WTC11 (cell line): ENCODE measurements around the gene CST5. TPM values are rescaled to one million over a fixed set of nuclear protein-coding genes. Genes with fewer than 3 reads are reported as not detected.
A peak's percentile ranks its signal among the peaks of the same experiment; 100 is the strongest.

Source experiments
- ATAC-seq: fragments of 200-7000 bp; cut with Tn5 transposase; 2 replicates; pipeline ENCODE4 v1.10.0; 2021; ENCODE audit warnings: mild to moderate bottlenecking, moderate library complexity
- CTCF ChIA-PET: fragments of 300-600 bp; sonication (Branson Sonifier 250); formaldehyde crosslinking; loops from one replicate; lab custom pipeline; 2021; ENCODE audit warnings: antibody characterized with exemption; lab: Charles Lee
- POLR2A ChIA-PET: fragments of 350-600 bp; sonication (Branson Sonifier 250); formaldehyde crosslinking; loops from one replicate; lab custom pipeline; 2021; ENCODE audit warnings: antibody characterized with exemption; lab: Charles Lee
- DNase-seq: peaks from one replicate; pipeline ENCODE4 v3.0.0; 2021; ENCODE audit warnings: low spot score
- H3K27ac Mint-ChIP-seq: 2 replicates; pipeline ENCODE4 v1.8.0; 2021; ENCODE audit warnings: mixed read lengths
- H3K27me3 Mint-ChIP-seq: 2 replicates; pipeline ENCODE4 v1.8.0; 2021; ENCODE audit warnings: low read depth, mild to moderate bottlenecking, moderate library complexity, mixed read lengths
- H3K36me3 Mint-ChIP-seq: 2 replicates; pipeline ENCODE4 v1.8.0; 2021; ENCODE audit warnings: mixed read lengths
- H3K4me1 Mint-ChIP-seq: 2 replicates; pipeline ENCODE4 v1.8.0; 2022; ENCODE audit warnings: mixed read lengths
- H3K4me3 Mint-ChIP-seq: 2 replicates; pipeline ENCODE4 v1.8.0; 2021; ENCODE audit warnings: mild to moderate bottlenecking, moderate library complexity, mixed read lengths
- H3K9me3 Mint-ChIP-seq: 2 replicates; pipeline ENCODE4 v1.8.0; 2021; ENCODE audit warnings: mixed read lengths
- AR ChIP-seq: fragments of 250-450 bp; sonication (Bioruptor Pico); IDR thresholded peaks from 2 replicates; pipeline ENCODE4 v1.9.0; 2021; ENCODE audit warnings: mild to moderate bottlenecking
- ATF3 ChIP-seq: sonication (generic); formaldehyde crosslinking; conservative IDR thresholded peaks from 2 replicates; pipeline ENCODE4 v1.8.1; 2022; ENCODE audit warnings: mild to moderate bottlenecking, missing genetic modification reagents
- CDX4 ChIP-seq: fragments of 250-450 bp; sonication (Bioruptor Pico); IDR thresholded peaks from 2 replicates; pipeline ENCODE4 v1.9.0; 2021; ENCODE audit warnings: moderate library complexity, mild to moderate bottlenecking, inconsistent platforms, borderline replicate concordance
- CREB1 ChIP-seq: sonication (generic); formaldehyde crosslinking; IDR thresholded peaks from 2 replicates; pipeline ENCODE4 v1.8.0; 2023; ENCODE audit warnings: mild to moderate bottlenecking, missing genetic modification reagents
- CTCF ChIP-seq: fragments of 200-600 bp; IDR thresholded peaks from 2 replicates; pipeline ENCODE4 v1.8.0; 2022; ENCODE audit warnings: antibody characterized with exemption
- ESRRA ChIP-seq: sonication (generic); formaldehyde crosslinking; IDR thresholded peaks from 2 replicates; pipeline ENCODE4 v1.8.1; 2022; ENCODE audit warnings: mild to moderate bottlenecking, missing genetic modification reagents, borderline replicate concordance
- FOXP4 ChIP-seq: sonication (generic); formaldehyde crosslinking; IDR thresholded peaks from 2 replicates; pipeline ENCODE4 v1.8.0; 2022; ENCODE audit warnings: mild to moderate bottlenecking, missing genetic modification reagents
- GABPB1 ChIP-seq: sonication (generic); formaldehyde crosslinking; IDR thresholded peaks from 2 replicates; pipeline ENCODE4 v1.8.1; 2023; ENCODE audit warnings: mild to moderate bottlenecking, missing genetic modification reagents
- GRHL2 ChIP-seq: fragments of 250-450 bp; sonication (Bioruptor Pico); IDR thresholded peaks from 2 replicates; pipeline ENCODE4 v1.8.0; 2022; ENCODE audit warnings: mild to moderate bottlenecking, moderate library complexity; ENCODE audit not compliant: insufficient replicate concordance, severe bottlenecking
- SP1 ChIP-seq: sonication (generic); formaldehyde crosslinking; conservative IDR thresholded peaks from 2 replicates; pipeline ENCODE4 v1.8.1; 2022; ENCODE audit warnings: missing genetic modification reagents
- TCF7 ChIP-seq: sonication (generic); formaldehyde crosslinking; IDR thresholded peaks from 2 replicates; pipeline ENCODE4 v1.8.0; 2022; ENCODE audit warnings: mild to moderate bottlenecking, low read depth, missing genetic modification reagents, moderate library complexity
- ZNF138 ChIP-seq: sonication (generic); formaldehyde crosslinking; conservative IDR thresholded peaks from 2 replicates; pipeline ENCODE4 v1.8.1; 2022; ENCODE audit warnings: mild to moderate bottlenecking, moderate library complexity, missing genetic modification reagents
- ZNF263 ChIP-seq: sonication (generic); formaldehyde crosslinking; IDR thresholded peaks from 2 replicates; pipeline ENCODE4 v1.8.1; 2022; ENCODE audit warnings: low read depth, mild to moderate bottlenecking, moderate library complexity, missing genetic modification reagents
- ZNF317 ChIP-seq: sonication (generic); formaldehyde crosslinking; IDR thresholded peaks from 2 replicates; pipeline ENCODE4 v1.8.1; 2023; ENCODE audit warnings: low read depth, mild to moderate bottlenecking, moderate library complexity, missing genetic modification reagents, borderline replicate concordance
- total RNA-seq: library from RNA; stranded (reverse); gene quantifications from 3 replicates; pipeline ENCODE4 v1.2.3, GENCODE V29; 2021

Gene CST5
- total RNA-seq, 1 experiment from 2014 or later: not detected

GRCh38 chr20:23889775-23890187 lies 10.2 kb upstream of the CST5 start:
- ATAC-seq (peak; percentile 100), DNase-seq (peak; percentile 90)
- ChIA-PET CTCF (interaction anchor here (0.6 to 2.0 kb wide), 10 partner anchors 32 to 319 kb away, joined by 3 to 8 read pairs (median 5); no protein-coding TSS in a partner anchor), POLR2A (no interaction called here)
- Mint-ChIP-seq H3K4me1 (no peaks in the 10 kb centered on the region), H3K27me3 (no peaks in the 10 kb centered on the region), H3K36me3 (no peaks in the 10 kb centered on the region), H3K9me3 (peaks cover 8% of the 10 kb centered on the region), H3K4me3 (no peak overlapping the region), H3K27ac (no peak overlapping the region)
- TF ChIP-seq CTCF (peak; percentile 87), ZNF317 (CRISPR knock-in tag) (no peak)

- no peaks in the 10 kb centered on the region; the same call in 1 of the 2 replicates for H3K9me3 Mint-ChIP-seq
- no peak overlapping the region for H3K27ac Mint-ChIP-seq
- H3K4me3 Mint-ChIP-seq: no peak overlapping the region
- H3K4me1 Mint-ChIP-seq: no peaks in the 10 kb centered on the region
- DNase-seq: no peak
- ChIA-PET POLR2A (no interaction called here), CTCF (interaction anchor here (0.6 to 1.0 kb wide), 3 partner anchors 49 to 197 kb away, joined by 3 read pairs; no protein-coding TSS in a partner anchor)
- no peaks in the 10 kb centered on the region for H3K36me3 Mint-ChIP-seq
- H3K27me3 Mint-ChIP-seq: no peaks in the 10 kb centered on the region
- TF ChIP-seq AR (CRISPR knock-in tag) (no peak), CREB1 (no peak), GRHL2 (CRISPR knock-in tag) (no peak), GABPB1 (CRISPR knock-in tag) (no peak)
- no peak for ATAC-seq
These were observed 8.3 kb upstream of the CST5 start for GRCh38 chr20:23887856-23888255.

GRCh38 chr20:23884771-23885162 lies 5.2 kb upstream of the CST5 start:
- no peak for DNase-seq
- TF ChIP-seq TCF7 (CRISPR knock-in tag): no peak
- no peak for TF ChIP-seq SP1 (CRISPR knock-in tag)
- TF ChIP-seq ZNF263 (CRISPR knock-in tag): no peak
- TF ChIP-seq CDX4: no peak
- no peak for TF ChIP-seq ATF3 (CRISPR knock-in tag)
- no peak for TF ChIP-seq ESRRA
- TF ChIP-seq FOXP4: no peak
- TF ChIP-seq ZNF138: no peak
- Mint-ChIP-seq H3K27me3 (no peaks in the 10 kb centered on the region), H3K27ac (no peak overlapping the region), H3K36me3 (no peaks in the 10 kb centered on the region), H3K4me3 (no peak overlapping the region), H3K4me1 (peaks cover 8% of the 10 kb centered on the region; the same call in 1 of the 2 replicates), H3K9me3 (no peaks in the 10 kb centered on the region)
- ChIA-PET POLR2A (no interaction called here), CTCF (no interaction called here)
- no peak for ATAC-seq
